Suprapubic skin (tissue), 4 donors: ENCODE results near the gene NFYA.

Source experiments
- CTCF ChIP-seq, 2 donors: fragments of 200-600 bp in 1 of 2; fragments of 450-650 bp in 1 of 2; sonication (generic) in 1 of 2; IDR thresholded peaks; one replicate each; pipeline ENCODE4 v1.5.1; 2016 to 2019; ENCODE audit warnings: antibody characterized with exemption in 2 of 2, mild to moderate bottlenecking in 1 of 2, moderate library complexity in 1 of 2
- EP300 ChIP-seq: sonication (generic); formaldehyde crosslinking; IDR thresholded peaks from one replicate; pipeline ENCODE4 v1.6.1; 2017; ENCODE audit warnings: antibody characterized with exemption
- POLR2A ChIP-seq, 2 donors: fragments of 450-650 bp; IDR thresholded peaks; one replicate each; pipeline ENCODE4 v1.6.1; 2017; ENCODE audit warnings: antibody characterized with exemption in 2 of 2, mild to moderate bottlenecking in 2 of 2, moderate library complexity in 2 of 2
- POLR2AphosphoS5 ChIP-seq, 3 donors: sonication (generic); formaldehyde crosslinking; IDR thresholded peaks; one replicate each; pipeline ENCODE4 v1.6.1; 2017; ENCODE audit warnings: antibody characterized with exemption in 3 of 3

- no peak for TF ChIP-seq CTCF (IDR thresholded peaks at IDR 0.05)
- no peak for TF ChIP-seq POLR2A (IDR thresholded peaks at IDR 0.05)
- TF ChIP-seq POLR2AphosphoS5 (IDR thresholded peaks at IDR 0.05) = no peak
- TF ChIP-seq EP300 = no peak
Measured at GRCh38 chr6:41088451-41088850, 15.7 kb downstream of the NFYA start.
